ENCODE measurements around the gene ALDH2.
"Not testable (repeated sequence)": the region's sequence is repeated elsewhere in the genome, so short reads cannot be mapped to it uniquely, and the experiment has no call there.

ALDH2 gene

GRCh38 chr12:111766608-111767361 is at the start of gene ALDH2:
Gene ALDH2 (plus strand): TSS chr12:111766933. CDS start chr12:111766983, 50 bp downstream.
- peak; percentile 54 for DNase-seq

- not testable (repeated sequence) for DNase-seq
Observed at GRCh38 chr12:111719316-111719715, 47.4 kb upstream of the ALDH2 start.

GRCh38 chr12:111720457-111720856 is 46.3 kb upstream of the ALDH2 start:
- no peak for DNase-seq

- not testable (repeated sequence) for DNase-seq
Observed at GRCh38 chr12:111723646-111724360, 42.9 kb upstream of the ALDH2 start.

- DNase-seq: no peak
Observed at GRCh38 chr12:111728795-111729194, 37.9 kb upstream of the ALDH2 start.

GRCh38 chr12:111730420-111730819 is 36.3 kb upstream of the ALDH2 start:
- no peak for DNase-seq

GRCh38 chr12:111732786-111733185 is 33.9 kb upstream of the ALDH2 start:
- no peak for DNase-seq

- no peak for DNase-seq
Observed at GRCh38 chr12:111733340-111733915, 33.3 kb upstream of the ALDH2 start.

- not testable (repeated sequence) for DNase-seq
Observed at GRCh38 chr12:111739524-111739923, 27.2 kb upstream of the ALDH2 start.

- peak; percentile 71 for DNase-seq
Observed at GRCh38 chr12:111741235-111741812, 25.4 kb upstream of the ALDH2 start.

GRCh38 chr12:111745211-111745610 is 21.5 kb upstream of the ALDH2 start:
- no peak for DNase-seq

- no peak for DNase-seq
Observed at GRCh38 chr12:111747333-111747732, 19.4 kb upstream of the ALDH2 start.

GRCh38 chr12:111748151-111748672 is 18.5 kb upstream of the ALDH2 start:
- DNase-seq: no peak

GRCh38 chr12:111748867-111749266 is 17.9 kb upstream of the ALDH2 start:
- no peak for DNase-seq

GRCh38 chr12:111749391-111749790 is 17.3 kb upstream of the ALDH2 start:
- DNase-seq: no peak

GRCh38 chr12:111753144-111753881 is 13.4 kb upstream of the ALDH2 start:
- no peak for DNase-seq

GRCh38 chr12:111754671-111755070 is 12.1 kb upstream of the ALDH2 start:
- no peak for DNase-seq

GRCh38 chr12:111756196-111756595 is 10.5 kb upstream of the ALDH2 start:
- no peak for DNase-seq

- DNase-seq: no peak
Observed at GRCh38 chr12:111756681-111757080, 10.1 kb upstream of the ALDH2 start.

GRCh38 chr12:111757361-111758119 is 9.2 kb upstream of the ALDH2 start:
- DNase-seq: no peak

- DNase-seq: no peak
Observed at GRCh38 chr12:111758120-111758561, 8.6 kb upstream of the ALDH2 start.

GRCh38 chr12:111759271-111759670 is 7.5 kb upstream of the ALDH2 start:
- no peak for DNase-seq
